Stimulated activated CD8-positive, alpha-beta memory T cell treated with anti-CD3 and anti-CD28 coated beads, Interleukin-7, amount 100 ng/mL, for 48 hours (primary cell): ENCODE data around the gene KPNA2.
"Not testable (repeated sequence)": the region's sequence is repeated elsewhere in the genome, so short reads cannot be mapped to it uniquely, and the experiment has no call there.

Experiments
- DNase-seq, 2 donors: peaks; one replicate each; pipeline ENCODE4 v3.0.0-alpha.2; 2020; ENCODE audit warnings: low read depth in 1 of 2; ENCODE audit errors: extremely low read depth in 1 of 2

Gene KPNA2

GRCh38 chr17:68019675-68020408 is 15.7 kb upstream of the KPNA2 start:
- DNase-seq, result peak; percentile 93 to 99

GRCh38 chr17:68020409-68020756 is 15.2 kb upstream of the KPNA2 start:
- DNase-seq, result no peak

- DNase-seq, result not testable (repeated sequence)
Observed at GRCh38 chr17:68020791-68021190, 14.7 kb upstream of the KPNA2 start.

GRCh38 chr17:68021963-68022362 is 13.6 kb upstream of the KPNA2 start:
- no peak for DNase-seq

- not testable (repeated sequence) for DNase-seq
Observed at GRCh38 chr17:68022547-68022946, 13.0 kb upstream of the KPNA2 start.

- no peak for DNase-seq
Observed at GRCh38 chr17:68029512-68030215, 5.9 kb upstream of the KPNA2 start.

GRCh38 chr17:68033636-68034451 is 1.7 kb upstream of the KPNA2 start:
- no peak for DNase-seq

GRCh38 chr17:68034452-68034776 is 1.1 kb upstream of the KPNA2 start:
- no peak for DNase-seq

GRCh38 chr17:68035131-68035522 is 408 bp upstream of the KPNA2 start:
- peak; percentile 85 to 90 for DNase-seq

- no peak for DNase-seq
Observed at GRCh38 chr17:68036304-68037147, 991 bp downstream of the KPNA2 start.

GRCh38 chr17:68047153-68047846 is 11.8 kb downstream of the KPNA2 start:
- no peak for DNase-seq

- DNase-seq, result not testable (repeated sequence)
Observed at GRCh38 chr17:68047890-68048542, 12.5 kb downstream of the KPNA2 start.

- no peak for DNase-seq
Observed at GRCh38 chr17:68048996-68049395, 13.5 kb downstream of the KPNA2 start.

- DNase-seq, result not testable (repeated sequence)
Observed at GRCh38 chr17:68049812-68050437, 14.4 kb downstream of the KPNA2 start.

- not testable (repeated sequence) for DNase-seq
Observed at GRCh38 chr17:68051321-68052312, 16.1 kb downstream of the KPNA2 start.

- no peak for DNase-seq
Observed at GRCh38 chr17:68052810-68053209, 17.3 kb downstream of the KPNA2 start.

GRCh38 chr17:68053231-68054013 is 17.9 kb downstream of the KPNA2 start:
- no peak for DNase-seq
